HG03521 (cell line): ENCODE results near the gene PLXNA4.

Experiments
- ATAC-seq: cut with Tn5 transposase; IDR thresholded peaks from one replicate; pipeline ENCODE4 v1.9.1; 2021; ENCODE audit warnings: mild to moderate bottlenecking, moderate library complexity; ENCODE audit not compliant: unreplicated experiment

The PLXNA4 gene

GRCh38 chr7:132080967-132081668 is 495.2 kb downstream of the PLXNA4 start:
- no peak for ATAC-seq

GRCh38 chr7:132080467-132080866 is 495.8 kb downstream of the PLXNA4 start:
- ATAC-seq, result no peak

- no peak for ATAC-seq
These were observed 497.2 kb downstream of the PLXNA4 start for GRCh38 chr7:132078891-132079735.

- ATAC-seq, result no peak
These were observed 498.1 kb downstream of the PLXNA4 start for GRCh38 chr7:132077971-132078685.

- ATAC-seq, result no peak
These were observed 499.8 kb downstream of the PLXNA4 start for GRCh38 chr7:132076301-132077035.

GRCh38 chr7:132075515-132075914 is 500.8 kb downstream of the PLXNA4 start:
- no peak for ATAC-seq

GRCh38 chr7:132073920-132074589 is 502.2 kb downstream of the PLXNA4 start:
- ATAC-seq, result no peak
